AG10803 (cell line): ENCODE data around the gene ASB16.

Experiments used
- DNase-seq: peaks from one replicate; pipeline ENCODE4 v3.0.0; 2010; ENCODE audit warnings: low read depth
- H3K4me3 ChIP-seq: 2 replicates; pipeline ENCODE4 v1.5.1; 2011; ENCODE audit warnings: mild to moderate bottlenecking, low read length, control low read depth
- TF ChIP-seq, protein P1 (sequence below): conservative IDR thresholded peaks from 2 replicates; pipeline ENCODE4 v1.5.1; 2011; ENCODE audit warnings: mild to moderate bottlenecking, low read length, control low read depth, inconsistent platforms

Gene ASB16

DNA sequence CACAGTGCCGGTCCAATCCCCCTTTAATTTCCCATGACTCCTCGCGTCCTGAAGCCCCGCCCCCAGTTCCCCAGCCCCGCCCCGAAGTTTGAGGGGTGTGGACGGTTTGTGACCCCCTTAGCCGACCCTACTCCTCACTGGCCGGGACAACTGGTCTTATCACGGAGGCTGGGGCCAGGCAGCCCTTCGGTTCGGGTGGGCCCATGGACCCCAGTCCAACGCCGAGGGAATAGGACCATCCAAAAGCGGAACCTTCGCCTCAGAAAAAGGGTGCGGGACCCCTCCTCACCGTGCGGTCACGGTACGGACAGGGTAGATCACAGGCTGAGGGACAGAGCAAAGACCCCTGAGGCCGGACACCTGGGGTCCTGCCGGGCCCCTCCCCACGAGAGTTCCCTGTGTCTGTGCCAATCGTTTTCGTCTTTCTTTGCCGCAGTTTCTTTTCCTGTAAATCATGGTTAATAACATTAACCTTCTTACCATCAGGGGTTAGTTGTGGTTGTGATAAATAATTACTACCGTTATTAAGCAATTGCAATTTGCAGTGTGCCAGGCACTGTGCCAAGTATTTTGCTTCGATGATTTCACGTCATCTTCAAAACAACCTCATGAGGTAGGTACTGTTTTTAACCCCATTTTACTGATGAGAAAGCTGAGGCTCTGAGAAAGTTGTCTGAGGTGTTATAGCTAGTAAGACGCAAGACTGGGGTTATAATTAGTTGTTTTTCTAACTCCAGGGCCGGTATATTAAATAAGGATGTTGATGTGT lies 16.8 kb downstream of the ASB16 start:
- H3K4me3 ChIP-seq, result peak overlapping the region; percentile 99
- TF ChIP-seq, protein P1, sequence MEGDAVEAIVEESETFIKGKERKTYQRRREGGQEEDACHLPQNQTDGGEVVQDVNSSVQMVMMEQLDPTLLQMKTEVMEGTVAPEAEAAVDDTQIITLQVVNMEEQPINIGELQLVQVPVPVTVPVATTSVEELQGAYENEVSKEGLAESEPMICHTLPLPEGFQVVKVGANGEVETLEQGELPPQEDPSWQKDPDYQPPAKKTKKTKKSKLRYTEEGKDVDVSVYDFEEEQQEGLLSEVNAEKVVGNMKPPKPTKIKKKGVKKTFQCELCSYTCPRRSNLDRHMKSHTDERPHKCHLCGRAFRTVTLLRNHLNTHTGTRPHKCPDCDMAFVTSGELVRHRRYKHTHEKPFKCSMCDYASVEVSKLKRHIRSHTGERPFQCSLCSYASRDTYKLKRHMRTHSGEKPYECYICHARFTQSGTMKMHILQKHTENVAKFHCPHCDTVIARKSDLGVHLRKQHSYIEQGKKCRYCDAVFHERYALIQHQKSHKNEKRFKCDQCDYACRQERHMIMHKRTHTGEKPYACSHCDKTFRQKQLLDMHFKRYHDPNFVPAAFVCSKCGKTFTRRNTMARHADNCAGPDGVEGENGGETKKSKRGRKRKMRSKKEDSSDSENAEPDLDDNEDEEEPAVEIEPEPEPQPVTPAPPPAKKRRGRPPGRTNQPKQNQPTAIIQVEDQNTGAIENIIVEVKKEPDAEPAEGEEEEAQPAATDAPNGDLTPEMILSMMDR, result no peak

DNA sequence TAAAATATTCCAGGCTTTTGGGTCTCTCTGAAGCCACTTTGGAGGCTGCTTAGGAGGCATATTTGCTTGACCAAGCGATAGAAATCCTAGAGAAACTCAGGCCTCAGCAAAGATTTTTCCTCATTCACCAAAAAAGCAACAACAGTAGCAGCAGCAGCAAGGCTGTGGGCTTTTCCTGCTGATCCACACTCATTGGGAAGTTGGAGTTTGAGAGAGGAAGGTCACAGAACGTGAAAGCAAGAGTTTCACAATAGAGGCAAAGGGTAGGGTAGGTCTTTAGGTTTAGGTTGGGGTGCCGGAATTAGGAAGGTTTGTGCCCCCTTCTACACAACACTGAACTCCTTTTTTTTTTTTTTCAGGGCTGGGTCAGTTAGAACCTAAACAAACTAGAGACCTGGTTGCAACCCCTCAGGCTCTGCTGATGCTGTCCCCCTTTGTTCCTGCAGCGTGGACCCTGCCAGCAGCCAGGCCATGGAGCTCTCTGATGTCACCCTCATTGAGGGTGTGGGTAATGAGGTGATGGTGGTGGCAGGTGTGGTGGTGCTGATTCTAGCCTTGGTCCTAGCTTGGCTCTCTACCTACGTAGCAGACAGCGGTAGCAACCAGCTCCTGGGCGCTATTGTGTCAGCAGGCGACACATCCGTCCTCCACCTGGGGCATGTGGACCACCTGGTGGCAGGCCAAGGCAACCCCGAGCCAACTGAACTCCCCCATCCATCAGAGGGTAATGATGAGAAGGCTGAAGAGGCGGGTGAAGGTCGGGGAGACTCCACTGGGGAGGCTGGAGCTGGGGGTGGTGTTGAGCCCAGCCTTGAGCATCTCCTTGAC lies 18.3 kb downstream of the ASB16 start:
- H3K4me3 ChIP-seq, result no peak overlapping the region
- TF ChIP-seq, protein P1, result no peak
- no peak for DNase-seq

More for the DNA sequence above, 16.8 kb downstream of the ASB16 start:
- peak; percentile 53 for DNase-seq

DNA sequence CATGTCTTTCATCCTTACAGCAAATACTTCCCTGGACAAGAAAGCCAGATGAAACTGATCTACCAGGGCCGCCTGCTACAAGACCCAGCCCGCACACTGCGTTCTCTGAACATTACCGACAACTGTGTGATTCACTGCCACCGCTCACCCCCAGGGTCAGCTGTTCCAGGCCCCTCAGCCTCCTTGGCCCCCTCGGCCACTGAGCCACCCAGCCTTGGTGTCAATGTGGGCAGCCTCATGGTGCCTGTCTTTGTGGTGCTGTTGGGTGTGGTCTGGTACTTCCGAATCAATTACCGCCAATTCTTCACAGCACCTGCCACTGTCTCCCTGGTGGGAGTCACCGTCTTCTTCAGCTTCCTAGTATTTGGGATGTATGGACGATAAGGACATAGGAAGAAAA lies 20.0 kb downstream of the ASB16 start:
- no peak for DNase-seq
- H3K4me3 ChIP-seq, result no peak overlapping the region
- TF ChIP-seq, protein P1, result no peak

DNA sequence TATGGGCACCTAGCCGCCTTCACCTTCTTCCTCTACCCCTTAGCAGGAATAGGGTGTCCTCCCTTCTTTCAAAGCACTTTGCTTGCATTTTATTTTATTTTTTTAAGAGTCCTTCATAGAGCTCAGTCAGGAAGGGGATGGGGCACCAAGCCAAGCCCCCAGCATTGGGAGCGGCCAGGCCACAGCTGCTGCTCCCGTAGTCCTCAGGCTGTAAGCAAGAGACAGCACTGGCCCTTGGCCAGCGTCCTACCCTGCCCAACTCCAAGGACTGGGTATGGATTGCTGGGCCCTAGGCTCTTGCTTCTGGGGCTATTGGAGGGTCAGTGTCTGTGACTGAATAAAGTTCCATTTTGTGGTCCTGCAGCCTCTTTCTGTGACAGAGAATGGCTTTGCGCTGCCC lies 20.9 kb downstream of the ASB16 start:
- H3K4me3 ChIP-seq, result no peak overlapping the region
- no peak for DNase-seq
- TF ChIP-seq, protein P1, result no peak

DNA sequence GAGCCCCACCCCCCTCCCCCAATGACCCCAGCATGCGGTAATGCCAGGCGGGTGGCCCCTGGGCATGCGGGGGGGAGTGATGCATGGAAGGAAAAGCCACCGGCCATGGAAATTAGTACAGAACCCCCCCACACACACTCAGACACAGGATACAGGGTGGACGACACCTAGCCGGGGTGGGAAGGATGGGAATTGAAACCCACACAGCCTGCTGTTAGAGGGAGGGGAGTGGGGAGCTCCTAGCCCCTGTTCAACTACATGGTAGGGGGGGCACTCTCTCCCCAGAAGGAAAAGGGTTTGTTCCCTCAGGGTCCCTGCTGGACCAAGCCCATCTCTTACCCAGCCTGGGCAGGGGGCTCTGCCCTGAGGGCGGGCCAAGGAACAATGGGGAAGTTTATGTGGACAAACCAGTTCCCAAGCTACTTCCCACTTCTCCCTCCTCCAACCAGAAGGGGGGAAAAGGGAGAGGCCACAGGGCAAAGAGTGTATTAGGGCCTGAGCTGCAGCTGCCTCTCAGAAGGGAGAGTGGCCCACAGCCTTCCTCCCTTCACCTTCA lies 21.5 kb downstream of the ASB16 start:
- TF ChIP-seq, protein P1, result no peak
- H3K4me3 ChIP-seq, result no peak overlapping the region
- no peak for DNase-seq

DNA sequence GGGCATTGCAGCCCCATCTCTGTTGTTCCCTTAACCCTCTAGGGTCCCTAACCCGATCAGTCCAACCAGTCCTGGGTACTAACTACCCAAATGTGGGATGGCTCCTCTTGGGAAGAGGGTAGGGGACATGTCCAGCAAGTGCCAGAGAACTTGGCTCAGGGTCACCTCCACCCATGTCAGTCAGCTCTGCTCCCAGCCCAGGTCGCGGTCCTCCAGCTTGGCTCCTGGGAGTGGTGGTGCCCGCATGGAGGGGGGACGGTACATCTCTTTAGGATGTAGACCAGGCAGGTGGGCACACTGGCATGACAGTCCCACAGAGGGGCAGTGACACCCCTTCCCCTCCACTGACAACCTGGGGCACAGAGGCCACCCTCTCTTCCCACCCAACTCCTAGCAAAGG lies 22.2 kb downstream of the ASB16 start:
- DNase-seq, result no peak
- no peak overlapping the region for H3K4me3 ChIP-seq
- TF ChIP-seq, protein P1, result no peak
